Transverse colon (tissue), 3 donors: ENCODE results near the gene NUTF2.

ENCODE experiments used
- POLR2A ChIP-seq: fragments of 450-650 bp; IDR thresholded peaks from one replicate; pipeline ENCODE4 v1.6.1; 2016; ENCODE audit warnings: antibody characterized with exemption, mild to moderate bottlenecking, moderate library complexity
- TF ChIP-seq, protein P1 (sequence below), 5 experiments: fragments of 200-600 bp in 3 of 5; fragments of 450-650 bp in 2 of 5; sonication (generic) in 3 of 5; IDR thresholded peaks; 1 replicate in 2 of 5; 2 replicates in 3 of 5; pipeline ENCODE4 v1.5.1; 2016 to 2017; ENCODE audit warnings: antibody characterized with exemption in 5 of 5, inconsistent platforms in 3 of 5, mild to moderate bottlenecking in 2 of 5, moderate library complexity in 1 of 5

- no peak for TF ChIP-seq POLR2A
- TF ChIP-seq, protein P1, sequence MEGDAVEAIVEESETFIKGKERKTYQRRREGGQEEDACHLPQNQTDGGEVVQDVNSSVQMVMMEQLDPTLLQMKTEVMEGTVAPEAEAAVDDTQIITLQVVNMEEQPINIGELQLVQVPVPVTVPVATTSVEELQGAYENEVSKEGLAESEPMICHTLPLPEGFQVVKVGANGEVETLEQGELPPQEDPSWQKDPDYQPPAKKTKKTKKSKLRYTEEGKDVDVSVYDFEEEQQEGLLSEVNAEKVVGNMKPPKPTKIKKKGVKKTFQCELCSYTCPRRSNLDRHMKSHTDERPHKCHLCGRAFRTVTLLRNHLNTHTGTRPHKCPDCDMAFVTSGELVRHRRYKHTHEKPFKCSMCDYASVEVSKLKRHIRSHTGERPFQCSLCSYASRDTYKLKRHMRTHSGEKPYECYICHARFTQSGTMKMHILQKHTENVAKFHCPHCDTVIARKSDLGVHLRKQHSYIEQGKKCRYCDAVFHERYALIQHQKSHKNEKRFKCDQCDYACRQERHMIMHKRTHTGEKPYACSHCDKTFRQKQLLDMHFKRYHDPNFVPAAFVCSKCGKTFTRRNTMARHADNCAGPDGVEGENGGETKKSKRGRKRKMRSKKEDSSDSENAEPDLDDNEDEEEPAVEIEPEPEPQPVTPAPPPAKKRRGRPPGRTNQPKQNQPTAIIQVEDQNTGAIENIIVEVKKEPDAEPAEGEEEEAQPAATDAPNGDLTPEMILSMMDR (IDR thresholded peaks at IDR 0.05), result no peak
These were observed 742 bp upstream of the NUTF2 start for GRCh38 chr16:67846063-67846319.
